HL-60 (cell line): ENCODE data around the gene IQGAP1.

ENCODE experiments used
- POLR2AphosphoS5 ChIP-seq: IDR thresholded peaks from 2 replicates; pipeline ENCODE4 v1.6.1; 2012; ENCODE audit warnings: low read depth
- SPI1 ChIP-seq: IDR thresholded peaks from 2 replicates; pipeline ENCODE4 v1.6.1; 2012; ENCODE audit warnings: low read depth, mild to moderate bottlenecking, borderline replicate concordance
- TF ChIP-seq, protein P1 (sequence below): IDR thresholded peaks from one replicate; pipeline ENCODE4 v1.5.1; 2011; ENCODE audit warnings: low read length, control low read depth, inconsistent platforms; ENCODE audit not compliant: insufficient read depth
- TF ChIP-seq, protein P2 (sequence below): IDR thresholded peaks from 2 replicates; pipeline ENCODE4 v1.6.1; 2012; ENCODE audit warnings: low read depth; ENCODE audit not compliant: insufficient replicate concordance

DNA sequence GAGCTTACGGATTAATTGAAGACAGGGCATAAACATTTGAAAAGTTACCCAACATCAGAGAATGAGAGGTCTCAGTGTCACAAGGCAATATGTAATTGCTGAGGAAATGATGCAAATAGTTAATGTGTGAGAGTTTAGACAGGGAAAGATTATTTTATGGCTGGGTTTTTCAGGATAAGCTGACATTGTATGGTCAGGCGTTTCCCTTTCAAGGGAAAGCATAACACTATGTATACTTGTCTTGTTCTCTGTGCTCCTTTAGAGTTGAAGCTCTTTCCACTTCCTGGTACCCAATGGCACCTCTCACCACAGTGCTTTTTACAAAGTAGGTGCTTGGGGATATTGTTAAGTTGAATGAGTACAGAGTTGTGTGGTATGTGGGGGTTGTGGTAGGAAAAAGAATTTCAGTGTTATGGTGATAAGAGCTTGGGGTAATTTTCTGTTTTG lies 19.9 kb downstream of the IQGAP1 start:
- TF ChIP-seq, protein P1, sequence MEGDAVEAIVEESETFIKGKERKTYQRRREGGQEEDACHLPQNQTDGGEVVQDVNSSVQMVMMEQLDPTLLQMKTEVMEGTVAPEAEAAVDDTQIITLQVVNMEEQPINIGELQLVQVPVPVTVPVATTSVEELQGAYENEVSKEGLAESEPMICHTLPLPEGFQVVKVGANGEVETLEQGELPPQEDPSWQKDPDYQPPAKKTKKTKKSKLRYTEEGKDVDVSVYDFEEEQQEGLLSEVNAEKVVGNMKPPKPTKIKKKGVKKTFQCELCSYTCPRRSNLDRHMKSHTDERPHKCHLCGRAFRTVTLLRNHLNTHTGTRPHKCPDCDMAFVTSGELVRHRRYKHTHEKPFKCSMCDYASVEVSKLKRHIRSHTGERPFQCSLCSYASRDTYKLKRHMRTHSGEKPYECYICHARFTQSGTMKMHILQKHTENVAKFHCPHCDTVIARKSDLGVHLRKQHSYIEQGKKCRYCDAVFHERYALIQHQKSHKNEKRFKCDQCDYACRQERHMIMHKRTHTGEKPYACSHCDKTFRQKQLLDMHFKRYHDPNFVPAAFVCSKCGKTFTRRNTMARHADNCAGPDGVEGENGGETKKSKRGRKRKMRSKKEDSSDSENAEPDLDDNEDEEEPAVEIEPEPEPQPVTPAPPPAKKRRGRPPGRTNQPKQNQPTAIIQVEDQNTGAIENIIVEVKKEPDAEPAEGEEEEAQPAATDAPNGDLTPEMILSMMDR = no peak
- TF ChIP-seq, protein P2, sequence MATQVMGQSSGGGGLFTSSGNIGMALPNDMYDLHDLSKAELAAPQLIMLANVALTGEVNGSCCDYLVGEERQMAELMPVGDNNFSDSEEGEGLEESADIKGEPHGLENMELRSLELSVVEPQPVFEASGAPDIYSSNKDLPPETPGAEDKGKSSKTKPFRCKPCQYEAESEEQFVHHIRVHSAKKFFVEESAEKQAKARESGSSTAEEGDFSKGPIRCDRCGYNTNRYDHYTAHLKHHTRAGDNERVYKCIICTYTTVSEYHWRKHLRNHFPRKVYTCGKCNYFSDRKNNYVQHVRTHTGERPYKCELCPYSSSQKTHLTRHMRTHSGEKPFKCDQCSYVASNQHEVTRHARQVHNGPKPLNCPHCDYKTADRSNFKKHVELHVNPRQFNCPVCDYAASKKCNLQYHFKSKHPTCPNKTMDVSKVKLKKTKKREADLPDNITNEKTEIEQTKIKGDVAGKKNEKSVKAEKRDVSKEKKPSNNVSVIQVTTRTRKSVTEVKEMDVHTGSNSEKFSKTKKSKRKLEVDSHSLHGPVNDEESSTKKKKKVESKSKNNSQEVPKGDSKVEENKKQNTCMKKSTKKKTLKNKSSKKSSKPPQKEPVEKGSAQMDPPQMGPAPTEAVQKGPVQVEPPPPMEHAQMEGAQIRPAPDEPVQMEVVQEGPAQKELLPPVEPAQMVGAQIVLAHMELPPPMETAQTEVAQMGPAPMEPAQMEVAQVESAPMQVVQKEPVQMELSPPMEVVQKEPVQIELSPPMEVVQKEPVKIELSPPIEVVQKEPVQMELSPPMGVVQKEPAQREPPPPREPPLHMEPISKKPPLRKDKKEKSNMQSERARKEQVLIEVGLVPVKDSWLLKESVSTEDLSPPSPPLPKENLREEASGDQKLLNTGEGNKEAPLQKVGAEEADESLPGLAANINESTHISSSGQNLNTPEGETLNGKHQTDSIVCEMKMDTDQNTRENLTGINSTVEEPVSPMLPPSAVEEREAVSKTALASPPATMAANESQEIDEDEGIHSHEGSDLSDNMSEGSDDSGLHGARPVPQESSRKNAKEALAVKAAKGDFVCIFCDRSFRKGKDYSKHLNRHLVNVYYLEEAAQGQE = no peak
- TF ChIP-seq POLR2AphosphoS5 (no peak), SPI1 (no peak)
